CD4-positive, alpha-beta T cell treated with Interleukin-4 for 1 hour (primary cell): Measurements from ENCODE around the gene SNX27.
"Not testable (repeated sequence)": the region's sequence is repeated elsewhere in the genome, so short reads cannot be mapped to it uniquely, and the experiment has no call there.

Source experiments
- DNase-seq, 2 donors: peaks; one replicate each; pipeline ENCODE4 v3.0.0-alpha.2; 2020 to 2022

Gene SNX27

DNA sequence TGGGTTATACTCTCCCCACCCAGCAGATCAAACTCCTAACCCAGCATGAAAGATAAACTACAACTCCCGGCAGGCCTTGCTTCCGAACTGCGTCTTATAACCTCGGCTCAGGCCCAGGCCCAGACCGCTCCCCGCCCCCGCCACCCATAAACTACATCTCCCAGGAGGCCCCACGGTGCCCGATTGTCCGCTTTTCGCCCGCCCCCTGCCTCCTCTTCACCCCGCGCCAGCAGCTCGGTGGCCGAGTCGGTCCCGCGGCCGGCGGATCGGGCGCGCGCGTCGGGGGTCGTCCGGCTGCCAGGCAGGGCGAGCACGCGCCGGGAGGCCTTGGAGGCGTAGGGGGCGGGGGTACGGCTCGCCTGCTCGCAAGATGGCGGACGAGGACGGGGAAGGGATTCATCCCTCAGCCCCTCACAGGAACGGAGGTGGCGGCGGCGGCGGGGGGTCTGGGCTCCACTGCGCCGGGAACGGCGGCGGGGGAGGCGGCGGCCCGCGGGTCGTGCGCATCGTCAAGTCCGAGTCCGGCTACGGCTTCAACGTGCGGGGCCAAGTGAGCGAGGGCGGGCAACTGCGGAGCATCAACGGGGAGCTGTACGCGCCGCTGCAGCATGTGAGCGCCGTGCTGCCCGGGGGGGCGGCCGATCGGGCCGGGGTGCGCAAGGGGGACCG, at the start of gene SNX27:
Gene SNX27 (plus strand): TSS at position 219 of the 669 bp plus-strand sequence. CDS start 152 bp downstream, at position 371.
- DNase-seq: peak; percentile 91 to 92

DNA sequence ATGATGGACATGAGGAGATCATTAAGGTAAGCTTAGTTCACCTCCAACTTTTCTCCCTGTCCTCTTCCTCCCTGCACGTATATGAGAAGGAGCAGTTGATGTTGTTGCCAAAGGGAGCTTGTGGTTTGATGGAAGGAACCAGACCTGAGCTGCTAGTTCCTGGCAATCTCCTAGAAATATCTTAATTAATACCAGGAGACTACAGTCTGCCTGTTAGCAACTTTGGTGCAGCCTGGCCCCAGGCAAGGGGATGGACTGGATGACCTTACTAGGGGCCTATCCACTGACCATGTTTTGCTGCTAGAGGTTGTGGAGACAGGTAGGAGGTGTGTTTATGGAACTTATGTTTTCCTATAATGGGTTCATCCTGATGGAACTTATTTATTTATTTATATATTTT, 49.2 kb upstream of the SNX27 start:
- DNase-seq: no peak

DNA sequence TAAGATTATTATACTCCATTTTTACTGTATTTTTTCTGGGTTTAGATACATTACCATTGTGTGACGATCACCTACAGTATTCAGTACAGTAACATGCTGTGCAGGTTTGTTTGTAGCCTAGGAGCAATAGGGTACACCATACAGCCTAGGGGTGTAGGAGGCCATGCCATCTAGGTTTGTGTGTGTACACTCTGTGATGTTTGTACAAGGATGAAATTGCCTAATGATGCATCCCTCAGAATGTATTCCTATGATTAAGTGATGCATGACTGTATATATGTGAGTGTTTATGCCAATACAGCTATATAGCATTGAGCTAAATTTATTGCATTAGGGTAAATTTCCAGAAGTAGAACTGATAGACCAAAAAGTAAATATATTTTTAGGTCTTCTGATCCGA, 48.5 kb upstream of the SNX27 start:
- DNase-seq: no peak

DNA sequence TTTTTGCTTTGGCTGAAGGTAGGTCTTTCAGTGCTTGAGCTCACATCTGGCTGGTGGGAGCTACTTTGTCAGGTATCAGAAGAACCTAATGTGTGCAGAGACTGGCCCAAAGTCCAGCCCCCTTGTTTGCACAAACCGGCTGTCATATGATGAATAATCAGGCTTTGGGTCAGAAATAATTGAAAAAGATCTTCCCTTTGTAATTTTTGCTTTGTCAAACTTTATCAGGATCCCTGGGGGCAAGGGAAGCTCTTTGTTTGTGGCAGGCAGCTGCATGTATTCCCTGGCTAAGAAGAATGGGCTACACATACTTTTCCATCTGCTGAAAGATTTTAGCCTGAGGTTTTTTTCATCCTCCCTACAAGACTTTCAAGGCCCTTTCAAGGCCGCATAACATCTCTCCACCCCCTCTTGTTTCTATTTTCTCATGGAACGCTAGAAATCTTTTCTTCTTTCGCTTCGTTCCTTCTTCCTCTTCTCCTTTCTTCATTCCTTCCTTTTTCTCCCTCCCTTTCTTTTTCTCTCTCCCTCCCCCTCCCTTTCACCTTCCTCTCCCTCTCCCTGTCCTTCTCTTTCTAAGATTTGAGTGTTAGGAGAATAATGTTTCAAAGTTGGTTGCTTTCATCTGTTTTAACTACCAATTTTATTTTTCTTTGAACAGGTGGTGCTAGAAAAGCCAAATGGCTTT, 46.2 kb upstream of the SNX27 start:
- DNase-seq: no peak

GRCh38 chr1:151568626-151569088, 43.2 kb upstream of the SNX27 start:
- peak in 1 of 2 donors; percentile 39 for DNase-seq

DNA sequence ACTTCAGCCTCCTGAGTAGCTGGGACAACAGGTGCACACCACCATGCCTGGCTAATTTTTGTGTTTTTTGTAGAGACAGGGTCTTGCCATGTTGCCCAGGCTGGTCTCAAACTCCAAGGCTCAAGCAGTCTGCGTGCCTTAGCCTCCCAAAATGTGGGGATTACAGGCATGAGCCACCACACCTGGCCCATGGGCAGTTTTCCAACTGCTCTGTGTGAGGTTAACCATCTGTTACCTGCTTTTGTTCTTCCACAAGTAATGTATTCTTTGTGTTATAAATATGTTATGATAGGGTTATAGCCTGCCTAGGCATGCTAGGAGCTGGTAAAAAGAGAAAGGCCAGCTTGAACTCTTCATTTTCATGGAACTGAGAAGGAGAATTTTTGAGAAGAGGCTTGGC, 41.0 kb upstream of the SNX27 start:
- no peak for DNase-seq

- peak in 1 of 2 donors; percentile 20 for DNase-seq
Observed at GRCh38 chr1:151574575-151575529, 37.0 kb upstream of the SNX27 start.

DNA sequence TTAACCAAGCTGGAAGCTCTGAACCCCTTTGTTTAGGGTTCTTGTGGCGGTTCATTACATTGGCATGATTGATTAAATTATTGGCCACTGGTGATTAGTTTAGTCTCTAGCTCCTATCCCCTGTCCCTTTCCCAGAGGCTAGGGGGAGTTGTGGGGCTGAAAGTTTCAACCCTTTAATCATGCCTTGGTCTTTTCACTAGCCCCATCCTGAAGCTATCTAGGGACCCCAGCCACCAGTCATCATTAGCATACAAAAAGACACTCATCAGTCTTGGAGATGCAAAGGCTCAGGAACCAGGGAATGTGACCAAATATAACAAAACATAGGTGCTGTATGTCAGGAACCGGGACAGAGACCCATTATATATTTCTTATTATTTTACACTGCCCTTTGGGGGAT, 34.7 kb upstream of the SNX27 start:
- no peak for DNase-seq

- DNase-seq: no peak
Observed at GRCh38 chr1:151578941-151579340, 32.9 kb upstream of the SNX27 start.

- DNase-seq: no peak
Observed at GRCh38 chr1:151579436-151580225, 32.2 kb upstream of the SNX27 start.

- DNase-seq: no peak
Observed at GRCh38 chr1:151581451-151581850, 30.4 kb upstream of the SNX27 start.

- DNase-seq: no peak
Observed at GRCh38 chr1:151581921-151582320, 29.9 kb upstream of the SNX27 start.

DNA sequence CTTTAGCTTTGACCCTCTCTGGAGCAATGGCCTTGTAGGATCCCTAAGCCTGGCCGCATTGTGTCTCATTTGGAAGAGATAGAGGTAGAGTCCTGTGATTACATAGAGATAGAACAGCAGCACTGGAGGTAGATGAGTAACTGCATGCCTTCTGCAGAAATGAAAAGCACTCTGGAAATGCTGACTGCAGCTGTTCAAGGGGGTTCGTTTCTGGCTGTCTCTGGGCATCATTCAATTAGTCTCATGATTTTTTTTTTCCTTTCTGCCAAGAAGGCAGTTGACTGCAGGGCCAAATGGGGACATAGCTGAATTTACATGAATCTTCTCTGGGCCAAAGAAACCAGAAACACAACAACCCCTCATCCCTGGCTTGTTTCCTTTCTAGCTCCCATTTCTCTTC, 28.1 kb upstream of the SNX27 start:
- DNase-seq: no peak

- DNase-seq: no peak
Observed at GRCh38 chr1:151584278-151584677, 27.6 kb upstream of the SNX27 start.

- no peak for DNase-seq
Observed at GRCh38 chr1:151584780-151585179, 27.1 kb upstream of the SNX27 start.

DNA sequence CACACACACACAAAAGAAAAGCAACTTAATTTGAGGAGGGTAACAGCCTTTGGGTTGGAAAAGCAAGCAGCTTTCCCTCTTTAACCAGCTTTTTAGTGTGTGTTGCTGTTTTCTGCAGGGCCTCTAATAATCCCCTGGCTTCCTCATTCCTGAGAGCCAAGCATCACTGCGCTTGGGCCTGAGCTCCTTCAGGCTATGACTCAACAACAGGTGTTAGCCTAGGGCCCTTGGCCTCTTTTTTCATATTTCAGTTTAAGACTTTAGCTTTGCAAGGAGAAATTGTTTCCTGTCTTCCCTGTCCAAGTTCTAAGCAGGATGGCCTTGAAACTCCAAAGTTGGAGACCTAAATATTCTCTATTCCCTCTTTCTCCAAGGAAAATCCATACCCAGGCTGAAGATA, 26.2 kb upstream of the SNX27 start:
- no peak for DNase-seq

DNA sequence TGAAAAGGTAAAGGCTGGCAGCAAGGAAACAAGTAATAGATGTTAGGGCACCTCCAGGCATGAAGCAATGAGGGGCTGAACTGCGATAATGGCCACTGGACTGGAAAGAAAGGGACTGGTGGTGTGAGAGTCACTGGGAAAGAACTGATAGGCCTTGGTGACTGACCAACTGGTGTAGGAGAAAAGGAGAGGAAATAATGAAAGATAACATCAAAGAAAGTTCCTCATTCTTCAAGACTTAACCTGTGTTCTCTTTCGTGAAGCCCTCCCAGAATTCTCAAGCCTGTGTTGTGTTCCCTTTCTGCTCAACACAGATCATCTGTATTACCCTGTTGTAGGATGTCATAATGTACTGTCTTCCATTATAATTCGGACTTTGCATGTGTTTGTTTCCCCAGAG, 20.9 kb upstream of the SNX27 start:
- no peak for DNase-seq

GRCh38 chr1:151593730-151594129, 18.1 kb upstream of the SNX27 start:
- DNase-seq: no peak

GRCh38 chr1:151594143-151594625, 17.7 kb upstream of the SNX27 start:
- peak; percentile 84 for DNase-seq

GRCh38 chr1:151596166-151596953, 15.5 kb upstream of the SNX27 start:
- DNase-seq: no peak

GRCh38 chr1:151602550-151602949, 9.3 kb upstream of the SNX27 start:
- not testable (repeated sequence) for DNase-seq
